Measurements from ENCODE around the gene C15orf40.
A peak's percentile ranks its signal among the peaks of the same experiment; 100 is the strongest.

Gene C15orf40

GRCh38 chr15:82960766-82961165, 50.7 kb downstream of the C15orf40 start:
- no peak overlapping the region for H3K4me3 ChIP-seq (ENCODE audit: low read depth, low read length)
- no peak for DNase-seq (ENCODE audit: low read depth)
- TF ChIP-seq CTCF (IDR thresholded peaks at IDR 0.05; ENCODE audit: control insufficient read depth, extremely low read depth, insufficient read depth) = no peak

GRCh38 chr15:82959423-82959822, 52.0 kb downstream of the C15orf40 start:
- H3K4me3 ChIP-seq (ENCODE audit: low read depth, low read length) = no peak overlapping the region
- TF ChIP-seq CTCF (IDR thresholded peaks at IDR 0.05; ENCODE audit: control insufficient read depth, extremely low read depth, insufficient read depth) = no peak
- no peak for DNase-seq (ENCODE audit: low read depth)

GRCh38 chr15:82958638-82959037, 52.8 kb downstream of the C15orf40 start:
- DNase-seq (ENCODE audit: low read depth) = no peak
- TF ChIP-seq CTCF (IDR thresholded peaks at IDR 0.05; ENCODE audit: control insufficient read depth, extremely low read depth, insufficient read depth) = no peak
- H3K4me3 ChIP-seq (ENCODE audit: low read depth, low read length) = no peak overlapping the region

- TF ChIP-seq CTCF (IDR thresholded peaks at IDR 0.05; ENCODE audit: control insufficient read depth, extremely low read depth, insufficient read depth) = no peak
- DNase-seq (ENCODE audit: low read depth) = no peak
- H3K4me3 ChIP-seq (ENCODE audit: low read depth, low read length) = peak within 1 kb of the TSS; percentile 78
Measured at GRCh38 chr15:82952158-82953081, 59.0 kb downstream of the C15orf40 start, which contains the start of gene HOMER2. Gene HOMER2 (minus strand): TSS chr15:82952720. CDS start chr15:82952535, 185 bp downstream.

- TF ChIP-seq CTCF (IDR thresholded peaks at IDR 0.05; ENCODE audit: control insufficient read depth, extremely low read depth, insufficient read depth) = no peak
- DNase-seq (ENCODE audit: low read depth) = no peak
- peak overlapping the region; percentile 78 for H3K4me3 ChIP-seq (ENCODE audit: low read depth, low read length)
Measured at GRCh38 chr15:82951472-82952157, 59.8 kb downstream of the C15orf40 start.

- no peak for DNase-seq (ENCODE audit: low read depth)
- H3K4me3 ChIP-seq (ENCODE audit: low read depth, low read length) = peak overlapping the region; percentile 78
Measured at GRCh38 chr15:82950746-82951370, 60.6 kb downstream of the C15orf40 start.

More at GRCh38 chr15:82950746-82951370, 60.6 kb downstream of the C15orf40 start:
- TF ChIP-seq CTCF (IDR thresholded peaks at IDR 0.05; ENCODE audit: control insufficient read depth, extremely low read depth, insufficient read depth) = no peak

All from LNCaP clone FGC (cell line).